Transverse colon (tissue), 4 donors: Measurements from ENCODE around the gene TSC22D3. TPM values are rescaled to one million over a fixed set of nuclear protein-coding genes. Genes with fewer than 3 reads are reported as not detected.

ENCODE experiments used
- DNase-seq: peaks from one replicate; pipeline ENCODE4 v3.0.0-alpha.2; 2019
- H3K27ac ChIP-seq, 4 donors: fragments of 200-600 bp; sonication (generic); 2 replicates each; pipeline ENCODE4 v1.5.1; 2016 to 2018; ENCODE audit warnings: inconsistent platforms in 4 of 4
- H3K27me3 ChIP-seq: fragments of 200-600 bp; sonication (generic); 2 replicates; pipeline ENCODE4 v1.5.1; 2017; ENCODE audit warnings: inconsistent platforms
- H3K36me3 ChIP-seq, 4 donors: fragments of 200-600 bp; sonication (generic); 2 replicates each; pipeline ENCODE4 v1.5.1; 2017 to 2019; ENCODE audit warnings: inconsistent platforms in 4 of 4
- H3K4me1 ChIP-seq, 4 donors: fragments of 200-600 bp; sonication (generic); 2 replicates each; pipeline ENCODE4 v1.5.1; 2017 to 2020; ENCODE audit warnings: inconsistent platforms in 4 of 4
- H3K4me3 ChIP-seq, 4 donors: fragments of 200-600 bp; sonication (generic); 1 replicate in 1 of 4; 2 replicates in 3 of 4; pipeline versions ENCODE4 v1.5.1 to v1.6.1; 2017 to 2019; ENCODE audit warnings: inconsistent platforms in 4 of 4
- H3K9me3 ChIP-seq, 2 donors: fragments of 200-600 bp; sonication (generic); 2 replicates each; pipeline ENCODE4 v1.5.1; 2017 to 2019; ENCODE audit warnings: inconsistent platforms in 2 of 2
- EP300 ChIP-seq: sonication (generic); formaldehyde crosslinking; IDR thresholded peaks from one replicate; pipeline ENCODE4 v1.6.1; 2017; ENCODE audit warnings: antibody characterized with exemption, low read depth
- POLR2A ChIP-seq: fragments of 450-650 bp; IDR thresholded peaks from one replicate; pipeline ENCODE4 v1.6.1; 2016; ENCODE audit warnings: antibody characterized with exemption, mild to moderate bottlenecking, moderate library complexity
- POLR2AphosphoS5 ChIP-seq, 3 donors: sonication (generic); formaldehyde crosslinking; IDR thresholded peaks; one replicate each; pipeline ENCODE4 v1.6.1; 2016; ENCODE audit warnings: antibody characterized with exemption in 3 of 3
- WGBS, 2 donors: methylation state at CpG; one replicate each; pipeline ENCODE4 v1.1.5; 2018; ENCODE audit warnings: low coverage in 1 of 2; 5-methylcytosine and 5-hydroxymethylcytosine counted together
- in situ Hi-C, 4 donors: fragments of 200-750 bp; cut with MboI; loops; one replicate each; pipeline versions ENCODE4 v1.15.0 to v1.15.1; 2017; ENCODE audit warnings: low sequenced_read_pairs in 3 of 4, low pct_ligation_motif_present in 1 of 4, low pct_unique_long_range_greater_than_20kb in 1 of 4
- intact Hi-C: fragments of 100-400 bp; cut with DNase I; formaldehyde crosslinking; loops from one replicate; pipeline ENCODE4 v1.15.1; 2023; ENCODE audit warnings: low total_unique reads
- total RNA-seq, 4 donors: library from RNA; depleted of rRNA; stranded (reverse); fragments of >200 nt; gene quantifications; one replicate each; pipeline ENCODE4 v1.1.0, GENCODE V29; 2016
- TF ChIP-seq, protein P1 (sequence below), 5 experiments: fragments of 200-600 bp in 3 of 5; fragments of 450-650 bp in 2 of 5; sonication (generic) in 3 of 5; IDR thresholded peaks; 1 replicate in 2 of 5; 2 replicates in 3 of 5; pipeline ENCODE4 v1.5.1; 2016 to 2017; ENCODE audit warnings: antibody characterized with exemption in 5 of 5, inconsistent platforms in 3 of 5, mild to moderate bottlenecking in 2 of 5, moderate library complexity in 1 of 5

Gene TSC22D3
- total RNA-seq, 4 donors from 2014 or later = 146 to 349 (median 202) TPM

DNA sequence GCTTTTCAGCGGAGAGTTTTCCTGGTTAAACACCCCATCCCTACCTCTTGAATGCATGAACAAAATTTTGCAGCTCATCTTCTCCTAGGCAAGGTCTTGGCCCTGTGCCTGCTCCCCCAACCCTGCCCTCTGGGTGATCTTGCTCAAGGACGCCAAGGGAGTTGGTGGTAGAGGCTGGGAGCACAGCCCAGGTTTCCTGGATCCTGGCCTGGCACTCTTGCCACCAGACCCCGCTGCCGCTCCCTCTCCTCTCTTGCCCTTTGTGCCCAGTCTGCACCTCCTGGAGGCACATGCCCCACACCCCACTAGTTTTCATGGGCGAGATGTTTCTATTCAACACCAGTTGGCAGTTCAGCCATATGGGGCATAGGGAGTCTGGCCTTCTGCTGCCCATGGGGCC lies 37.3 kb downstream of the TSC22D3 start:
- 85% methylated on average over 5 of the region's 5 CpGs; no CpG with 5 or more reads in 1 of the 2 donors for WGBS, 2 donors
- Histone ChIP-seq H3K4me3 (no peak overlapping the region), H3K9me3 (no peaks in the 10 kb centered on the region), H3K27me3 (no peaks in the 10 kb centered on the region), H3K36me3 (no peaks in the 10 kb centered on the region), H3K27ac (peak overlapping the region in 1 of 4 donors; percentile 25), H3K4me1 (peaks cover 18 to 25% (median 23%) of the 10 kb centered on the region in 4 donors)
- in situ Hi-C loops = no loop called here
- TF ChIP-seq POLR2A (no peak), EP300 (no peak), POLR2AphosphoS5 (IDR thresholded peaks at IDR 0.05) (no peak)
- TF ChIP-seq, protein P1, sequence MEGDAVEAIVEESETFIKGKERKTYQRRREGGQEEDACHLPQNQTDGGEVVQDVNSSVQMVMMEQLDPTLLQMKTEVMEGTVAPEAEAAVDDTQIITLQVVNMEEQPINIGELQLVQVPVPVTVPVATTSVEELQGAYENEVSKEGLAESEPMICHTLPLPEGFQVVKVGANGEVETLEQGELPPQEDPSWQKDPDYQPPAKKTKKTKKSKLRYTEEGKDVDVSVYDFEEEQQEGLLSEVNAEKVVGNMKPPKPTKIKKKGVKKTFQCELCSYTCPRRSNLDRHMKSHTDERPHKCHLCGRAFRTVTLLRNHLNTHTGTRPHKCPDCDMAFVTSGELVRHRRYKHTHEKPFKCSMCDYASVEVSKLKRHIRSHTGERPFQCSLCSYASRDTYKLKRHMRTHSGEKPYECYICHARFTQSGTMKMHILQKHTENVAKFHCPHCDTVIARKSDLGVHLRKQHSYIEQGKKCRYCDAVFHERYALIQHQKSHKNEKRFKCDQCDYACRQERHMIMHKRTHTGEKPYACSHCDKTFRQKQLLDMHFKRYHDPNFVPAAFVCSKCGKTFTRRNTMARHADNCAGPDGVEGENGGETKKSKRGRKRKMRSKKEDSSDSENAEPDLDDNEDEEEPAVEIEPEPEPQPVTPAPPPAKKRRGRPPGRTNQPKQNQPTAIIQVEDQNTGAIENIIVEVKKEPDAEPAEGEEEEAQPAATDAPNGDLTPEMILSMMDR (IDR thresholded peaks at IDR 0.05) = no peak
- no peak for DNase-seq
- intact Hi-C loops = no loop called here

DNA sequence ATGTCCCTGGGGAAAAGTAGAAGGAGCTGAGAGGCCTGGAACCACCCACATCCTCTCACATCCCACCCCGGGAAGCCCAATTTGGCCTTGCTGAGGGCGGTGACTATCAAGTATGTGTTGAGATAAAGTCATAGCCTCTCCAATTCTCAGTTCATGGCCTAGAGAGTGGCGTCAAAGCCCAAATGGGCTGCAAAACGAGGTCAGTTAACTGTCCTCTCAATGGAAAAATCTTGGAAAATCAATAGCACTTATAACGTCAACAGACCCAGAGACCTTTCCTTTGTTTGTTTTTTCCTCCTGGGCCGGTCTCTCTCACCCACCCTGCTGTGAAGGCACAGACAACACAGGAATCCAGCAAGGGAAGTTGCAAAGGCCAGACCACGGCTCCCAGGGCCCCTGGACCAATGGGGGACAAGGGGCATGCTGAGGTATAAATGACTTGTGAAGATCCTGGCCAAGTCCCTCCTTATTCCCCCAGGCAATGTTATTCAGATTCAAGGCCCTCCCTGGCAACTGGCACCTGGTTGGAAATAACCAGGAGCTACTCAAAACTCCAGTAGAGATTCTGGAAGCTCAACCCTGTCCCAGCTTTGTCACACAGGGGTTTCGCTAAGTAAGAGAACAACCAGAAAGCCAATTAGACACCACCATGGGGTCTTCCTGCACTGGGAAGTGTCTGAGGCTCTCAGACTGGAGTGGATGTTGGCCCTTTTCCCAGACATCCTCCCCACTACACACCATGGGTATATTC lies 38.6 kb downstream of the TSC22D3 start:
- Histone ChIP-seq H3K27ac (peak overlapping the region in 1 of 4 donors; percentile 12), H3K4me1 (peaks cover 9 to 23% (median 21%) of the 10 kb centered on the region in 4 donors), H3K36me3 (no peaks in the 10 kb centered on the region), H3K4me3 (no peak overlapping the region), H3K27me3 (no peaks in the 10 kb centered on the region), H3K9me3 (no peaks in the 10 kb centered on the region)
- DNase-seq = no peak
- TF ChIP-seq POLR2AphosphoS5 (IDR thresholded peaks at IDR 0.05) (no peak), POLR2A (no peak), EP300 (no peak)
- TF ChIP-seq, protein P1 (IDR thresholded peaks at IDR 0.05) = no peak
- 63% methylated on average over 8 of the region's 8 CpGs; no CpG with 5 or more reads in 1 of the 2 donors for WGBS, 2 donors
- in situ Hi-C loops = no loop called here
- intact Hi-C loops = no loop called here

DNA sequence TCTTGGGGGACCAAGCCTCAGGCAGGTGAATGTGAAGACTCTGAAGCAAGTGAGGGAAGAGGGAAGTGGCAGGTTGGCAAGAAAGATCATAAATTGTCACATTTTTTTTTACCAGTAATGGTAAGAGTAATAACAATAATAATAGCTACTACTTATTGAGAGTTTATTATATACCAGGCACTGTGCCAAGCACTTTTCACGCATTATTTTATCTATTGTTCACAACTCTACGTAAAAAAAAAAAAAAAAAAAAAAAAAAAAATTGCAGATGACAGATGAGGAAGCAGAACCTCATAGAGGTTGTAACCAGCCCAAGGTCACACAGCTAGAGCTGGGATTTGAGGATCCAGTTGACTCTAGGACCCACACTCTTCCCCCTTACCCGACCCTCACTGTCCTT lies 40.9 kb downstream of the TSC22D3 start:
- intact Hi-C loops = no loop called here
- Histone ChIP-seq H3K27me3 (no peaks in the 10 kb centered on the region), H3K36me3 (no peaks in the 10 kb centered on the region), H3K27ac (peak overlapping the region in 1 of 4 donors; percentile 16), H3K9me3 (no peaks in the 10 kb centered on the region), H3K4me1 (peaks cover 0 to 28% (median 14%) of the 10 kb centered on the region in 4 donors), H3K4me3 (no peak overlapping the region)
- no peak for DNase-seq
- no peak for TF ChIP-seq EP300
- TF ChIP-seq, protein P1 (IDR thresholded peaks at IDR 0.05) = no peak
- no peak for TF ChIP-seq POLR2AphosphoS5 (IDR thresholded peaks at IDR 0.05)
- TF ChIP-seq POLR2A = no peak
- in situ Hi-C loops = no loop called here
- WGBS, 2 donors = 83 to 100% methylated on average over 1 to 3 of the region's 3 CpGs

DNA sequence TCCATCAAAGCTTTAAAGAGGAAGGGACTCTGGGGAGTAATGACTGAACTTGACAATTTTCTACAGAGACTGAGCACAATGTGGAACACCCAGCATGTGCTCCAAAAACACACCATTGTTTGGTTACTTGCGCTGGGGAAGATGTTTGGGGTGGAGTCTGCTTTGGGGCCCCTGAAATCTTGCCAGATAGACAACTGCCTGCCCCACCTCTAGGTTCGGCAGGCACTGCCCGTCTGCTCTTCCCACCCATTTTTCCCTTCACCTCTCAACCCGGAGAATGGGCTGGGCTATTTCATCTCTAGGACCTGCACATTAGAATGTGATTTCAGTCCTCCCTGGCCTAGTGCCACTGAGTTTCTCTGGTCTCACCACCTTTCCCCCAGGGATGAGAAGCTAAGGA lies 41.9 kb downstream of the TSC22D3 start:
- Histone ChIP-seq H3K36me3 (no peaks in the 10 kb centered on the region), H3K27me3 (no peaks in the 10 kb centered on the region), H3K9me3 (no peaks in the 10 kb centered on the region), H3K4me1 (peaks cover 0 to 36% (median 14%) of the 10 kb centered on the region in 4 donors), H3K27ac (no peak overlapping the region), H3K4me3 (no peak overlapping the region)
- no peak for DNase-seq
- intact Hi-C loops = no loop called here
- in situ Hi-C loops = no loop called here
- 75% methylated on average over 4 of the region's 4 CpGs; no CpG with 5 or more reads in 1 of the 2 donors for WGBS, 2 donors
- TF ChIP-seq POLR2A (no peak), POLR2AphosphoS5 (IDR thresholded peaks at IDR 0.05) (no peak), EP300 (no peak)
- TF ChIP-seq, protein P1 (IDR thresholded peaks at IDR 0.05) = no peak
